AG04450 (cell line): ENCODE results near the gene KCNMA1. TPM values are rescaled to one million over a fixed set of nuclear protein-coding genes. Genes with fewer than 3 reads are reported as not detected.
A peak's percentile ranks its signal among the peaks of the same experiment; 100 is the strongest.

Source experiments
- CTCF ChIA-PET: fragments of 300-600, 350-600 bp; formaldehyde crosslinking; extraction: SDS; loops from one replicate; lab custom pipeline; 2022; ENCODE audit warnings: antibody characterized with exemption, inconsistent platforms; lab: Charles Lee
- POLR2A ChIA-PET: fragments of 350-600 bp; formaldehyde crosslinking; extraction: SDS; loops from one replicate; lab custom pipeline; 2021; ENCODE audit warnings: antibody characterized with exemption, inconsistent platforms; lab: Yijun Ruan, JAX
- DNase-seq: peaks from one replicate; pipeline ENCODE4 v3.0.0-alpha.2; 2011; ENCODE audit warnings: low read depth, low spot score
- H3K27ac ChIP-seq: one replicate; pipeline ENCODE4 v1.5.1; 2012; ENCODE audit warnings: low read depth, low read length, control low read depth
- H3K27me3 ChIP-seq: one replicate; pipeline ENCODE4 v1.6.0; 2012; ENCODE audit warnings: low read length; ENCODE audit not compliant: control insufficient read depth, insufficient read depth
- H3K4me3 ChIP-seq: 2 replicates; pipeline ENCODE4 v1.5.1; 2011; ENCODE audit warnings: mild to moderate bottlenecking, low read depth, low read length, control low read depth
- H3K9me3 ChIP-seq: 2 replicates; pipeline ENCODE4 v1.5.1; 2012; ENCODE audit warnings: low read length; ENCODE audit not compliant: control insufficient read depth, insufficient read depth
- CTCF ChIP-seq: IDR thresholded peaks from 2 replicates; pipeline ENCODE4 v1.5.1; 2011; ENCODE audit warnings: low read depth, low read length, control low read depth, inconsistent platforms
- polyA plus RNA-seq: library from polyadenylated mRNA; depleted of rRNA; stranded (reverse); fragments of >200 nt; gene quantifications from 2 replicates; pipeline ENCODE4 v1.2.3, GENCODE V29; 2011

The KCNMA1 gene
- polyA plus RNA-seq, 1 experiment: 58.8 TPM

GRCh38 chr10:77634939-77635338 is 2.7 kb downstream of the KCNMA1 start:
- H3K27ac ChIP-seq: no peak overlapping the region
- ChIA-PET POLR2A (no interaction called here), CTCF (interaction anchor here (1.2 to 3.5 kb wide), 5 partner anchors 9 to 470 kb away, joined by 3 to 15 read pairs (median 3); no protein-coding TSS in a partner anchor)
- TF ChIP-seq CTCF: no peak
- no peaks in the 10 kb centered on the region for H3K27me3 ChIP-seq
- peaks cover 5% of the 10 kb centered on the region; the same call in 1 of the 2 replicates for H3K9me3 ChIP-seq
- DNase-seq: no peak
- no peak overlapping the region for H3K4me3 ChIP-seq

GRCh38 chr10:77633376-77633775 is 4.2 kb downstream of the KCNMA1 start:
- peak overlapping the region; percentile 21 for H3K27ac ChIP-seq
- ChIA-PET CTCF (interaction anchor here (1.1 to 3.5 kb wide), 4 partner anchors 79 to 468 kb away, joined by 4 to 15 read pairs (median 10); no protein-coding TSS in a partner anchor), POLR2A (interaction anchor here (1.2 kb wide), 1 partner anchor 390 kb away, joined by 3 read pairs; no protein-coding TSS in a partner anchor)
- DNase-seq: no peak
- no peak for TF ChIP-seq CTCF
- H3K4me3 ChIP-seq: no peak overlapping the region
- no peaks in the 10 kb centered on the region for H3K27me3 ChIP-seq
- peaks cover 6% of the 10 kb centered on the region; the same call in 1 of the 2 replicates for H3K9me3 ChIP-seq

- DNase-seq: no peak
- no peak for TF ChIP-seq CTCF
- CTCF ChIA-PET: no interaction called here
- H3K4me3 ChIP-seq: no peak overlapping the region
- peaks cover 6% of the 10 kb centered on the region; the same call in 1 of the 2 replicates for H3K9me3 ChIP-seq
- no peak overlapping the region for H3K27ac ChIP-seq
- H3K27me3 ChIP-seq: no peaks in the 10 kb centered on the region
- POLR2A ChIA-PET: no interaction called here
Observed at GRCh38 chr10:77631241-77631640, 6.4 kb downstream of the KCNMA1 start.

GRCh38 chr10:77630507-77630848 is 7.1 kb downstream of the KCNMA1 start:
- H3K9me3 ChIP-seq: peaks cover 6% of the 10 kb centered on the region; the same call in 1 of the 2 replicates
- POLR2A ChIA-PET: no interaction called here
- no peak overlapping the region for H3K4me3 ChIP-seq
- CTCF ChIA-PET: interaction anchor here (0.9 to 2.1 kb wide), 2 partner anchors 12 to 465 kb away, joined by 4 to 15 read pairs; no protein-coding TSS in a partner anchor
- TF ChIP-seq CTCF: no peak
- H3K27ac ChIP-seq: no peak overlapping the region
- DNase-seq: no peak
- no peaks in the 10 kb centered on the region for H3K27me3 ChIP-seq

GRCh38 chr10:77629775-77630506 is 7.7 kb downstream of the KCNMA1 start:
- H3K4me3 ChIP-seq: no peak overlapping the region
- POLR2A ChIA-PET: no interaction called here
- peaks cover 6% of the 10 kb centered on the region; the same call in 1 of the 2 replicates for H3K9me3 ChIP-seq
- CTCF ChIA-PET: interaction anchor here (0.7 to 2.1 kb wide), 4 partner anchors 13 to 464 kb away, joined by 3 to 15 read pairs (median 5); no protein-coding TSS in a partner anchor
- no peak for DNase-seq
- TF ChIP-seq CTCF: no peak
- no peak overlapping the region for H3K27ac ChIP-seq
- no peaks in the 10 kb centered on the region for H3K27me3 ChIP-seq
